ENCODE measurements around the gene ZNF385C. TPM values are rescaled to one million over a fixed set of nuclear protein-coding genes. Genes with fewer than 3 reads are reported as not detected.

ZNF385C gene
- total RNA-seq, 2 donors from 2014 or later: 0.13 to 0.27 TPM

GRCh38 chr17:42127414-42127813, 29.1 kb upstream of the ZNF385C start:
- intact Hi-C loops (cut with DNase I): no loop called here
- DNase-seq (no peak), ATAC-seq (no peak)

DNA sequence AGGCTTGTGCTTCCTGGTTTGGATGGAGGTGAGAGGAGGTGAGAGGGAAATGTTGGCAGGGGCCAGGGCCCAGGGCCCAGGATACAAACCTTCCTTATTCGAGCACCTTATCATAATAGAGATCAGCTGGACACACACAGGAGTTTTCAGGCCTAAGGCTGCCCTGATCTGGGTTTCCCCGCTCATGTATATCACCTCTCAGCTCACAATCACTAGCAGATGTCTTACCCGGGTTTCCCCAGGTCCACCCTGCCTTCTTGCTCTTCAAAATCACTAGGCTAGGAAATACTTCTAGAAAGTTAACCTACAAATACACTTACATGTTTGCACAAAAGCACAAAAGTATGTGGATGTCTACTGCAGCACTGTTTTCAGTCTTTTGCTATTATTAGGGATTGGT, 28.6 kb upstream of the ZNF385C start:
- ATAC-seq: no peak
- intact Hi-C loops (cut with DNase I): no loop called here
- no peak for DNase-seq

DNA sequence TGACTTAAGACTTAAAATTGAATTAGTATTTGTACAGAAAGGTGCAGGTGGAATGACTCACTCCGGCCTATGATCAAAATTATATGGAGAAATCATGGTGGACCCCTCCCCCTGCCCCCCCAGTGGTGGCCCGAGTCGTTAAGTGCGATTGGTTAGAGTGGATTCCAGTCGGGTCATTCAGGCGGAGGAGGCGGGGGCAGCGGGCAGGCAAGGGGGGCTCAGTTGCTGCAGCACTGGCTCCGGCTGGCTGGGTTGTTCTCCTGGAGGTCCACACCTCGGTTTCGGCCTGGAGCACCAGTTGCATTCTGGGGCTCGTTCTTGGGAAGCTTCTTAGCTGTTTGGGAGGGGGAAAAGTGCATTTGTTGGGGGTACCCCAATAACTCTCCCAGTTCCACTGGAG, 27.3 kb upstream of the ZNF385C start:
- intact Hi-C loops (cut with DNase I): no loop called here
- no peak for ATAC-seq
- no peak for DNase-seq

GRCh38 chr17:42124256-42124655, 26.0 kb upstream of the ZNF385C start:
- ATAC-seq: no peak
- intact Hi-C loops (cut with DNase I): no loop called here
- no peak for DNase-seq

- ATAC-seq (peak in 1 of 2 donors; percentile 67), DNase-seq (peak; percentile 72)
- intact Hi-C loops (cut with DNase I): no loop called here
Measured at GRCh38 chr17:42122371-42123303, 24.4 kb upstream of the ZNF385C start, which contains the start of gene HSPB9. HSPB9 (plus strand) TSS chr17:42122804; CDS start chr17:42122851, 47 bp downstream.

GRCh38 chr17:42120770-42121769, 22.8 kb upstream of the ZNF385C start, which contains the start of gene KAT2A:
KAT2A (minus strand) TSS chr17:42121367; CDS start chr17:42121304, 63 bp downstream.
- DNase-seq (peak; percentile 87), ATAC-seq (peak; percentile 94)
- intact Hi-C loops (cut with DNase I): no loop called here

DNA sequence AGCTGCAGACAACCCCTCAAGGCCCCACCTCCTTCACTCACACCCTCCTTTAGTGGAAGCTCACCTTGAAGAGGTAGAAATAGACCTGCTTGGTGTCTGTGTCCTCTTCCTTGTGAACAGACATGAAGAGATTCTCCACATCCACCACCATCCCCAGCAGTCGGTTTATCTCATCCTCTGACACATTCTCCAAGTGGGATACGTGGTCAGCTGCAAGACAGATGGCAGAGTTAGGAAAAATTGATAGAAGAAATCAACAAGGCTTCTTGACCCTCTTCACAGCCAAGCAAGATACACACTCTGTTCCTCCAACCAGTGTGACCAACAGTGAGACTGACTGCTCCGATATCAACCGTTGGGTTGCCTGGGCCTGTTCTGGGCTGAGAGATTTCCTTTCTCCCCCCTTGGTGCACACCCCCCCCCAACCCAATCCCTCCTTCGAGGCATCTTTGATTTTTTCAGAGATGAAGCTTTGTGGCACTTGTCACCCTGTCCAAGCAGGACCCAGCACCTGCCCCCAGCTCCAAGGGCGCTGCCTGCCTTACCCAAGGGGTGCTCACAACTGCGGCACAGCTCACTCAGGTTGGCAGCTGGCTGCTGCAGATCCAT, 22.0 kb upstream of the ZNF385C start:
- no peak for DNase-seq
- ATAC-seq: no peak
- intact Hi-C loops (cut with DNase I): no loop called here

GRCh38 chr17:42119301-42119700, 21.0 kb upstream of the ZNF385C start:
- DNase-seq (no peak), ATAC-seq (no peak)

DNA sequence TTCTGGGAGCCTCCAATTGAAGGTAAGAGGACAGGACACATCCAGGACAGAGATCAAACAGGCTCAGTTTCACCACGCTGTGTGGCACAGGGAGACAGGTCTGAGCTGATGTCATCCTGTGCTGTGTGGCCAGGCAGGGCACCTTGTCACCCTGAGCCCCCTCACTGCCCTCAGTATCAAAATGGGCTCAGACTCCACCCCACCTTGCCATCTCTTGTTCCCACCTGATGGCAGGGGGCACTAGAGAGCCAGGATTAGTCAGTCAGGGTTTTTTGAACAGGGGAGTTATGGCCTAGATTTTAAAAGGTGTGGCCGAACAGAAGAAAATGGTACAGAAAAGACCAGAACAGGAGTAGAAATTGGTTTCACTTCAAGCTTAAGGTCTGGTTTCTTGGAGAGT, 20.3 kb upstream of the ZNF385C start:
- intact Hi-C loops (cut with DNase I): loop anchor here (5.0 kb wide), 4 partner anchors 51 to 156 kb away; partner anchors contain the start of gene KCNH4 (in 1 of the 2)
- DNase-seq: no peak
- ATAC-seq: no peak

More at GRCh38 chr17:42119301-42119700, 21.0 kb upstream of the ZNF385C start:
- intact Hi-C loops (cut with DNase I): loop anchor here (5.0 kb wide), 4 partner anchors 52 to 157 kb away; partner anchors contain the start of gene KCNH4 (in 1 of the 2)

DNA sequence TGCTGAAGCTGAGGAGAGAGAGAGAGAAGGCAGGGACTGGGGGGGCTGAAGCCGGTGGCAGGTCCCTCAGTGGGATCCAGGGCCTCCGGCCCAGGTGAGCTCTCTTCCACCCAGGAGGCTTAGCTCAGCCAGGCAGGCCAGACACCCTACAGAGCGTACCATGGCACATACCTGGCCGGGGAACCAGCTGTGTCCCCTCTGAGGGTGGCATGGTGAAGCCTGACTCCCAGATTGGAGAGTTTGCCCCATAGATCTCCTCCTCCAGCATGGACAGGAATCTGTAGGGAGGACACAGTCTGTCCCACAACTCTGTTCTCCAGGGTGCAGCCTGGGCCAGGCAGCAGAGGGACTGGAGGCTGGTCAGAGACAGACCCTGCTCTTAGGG, 19.8 kb upstream of the ZNF385C start:
- ATAC-seq (no peak), DNase-seq (no peak)
- intact Hi-C loops (cut with DNase I): loop anchor here (5.0 kb wide), 4 partner anchors 51 to 156 kb away; partner anchors contain the start of gene KCNH4 (in 1 of the 2)

DNA sequence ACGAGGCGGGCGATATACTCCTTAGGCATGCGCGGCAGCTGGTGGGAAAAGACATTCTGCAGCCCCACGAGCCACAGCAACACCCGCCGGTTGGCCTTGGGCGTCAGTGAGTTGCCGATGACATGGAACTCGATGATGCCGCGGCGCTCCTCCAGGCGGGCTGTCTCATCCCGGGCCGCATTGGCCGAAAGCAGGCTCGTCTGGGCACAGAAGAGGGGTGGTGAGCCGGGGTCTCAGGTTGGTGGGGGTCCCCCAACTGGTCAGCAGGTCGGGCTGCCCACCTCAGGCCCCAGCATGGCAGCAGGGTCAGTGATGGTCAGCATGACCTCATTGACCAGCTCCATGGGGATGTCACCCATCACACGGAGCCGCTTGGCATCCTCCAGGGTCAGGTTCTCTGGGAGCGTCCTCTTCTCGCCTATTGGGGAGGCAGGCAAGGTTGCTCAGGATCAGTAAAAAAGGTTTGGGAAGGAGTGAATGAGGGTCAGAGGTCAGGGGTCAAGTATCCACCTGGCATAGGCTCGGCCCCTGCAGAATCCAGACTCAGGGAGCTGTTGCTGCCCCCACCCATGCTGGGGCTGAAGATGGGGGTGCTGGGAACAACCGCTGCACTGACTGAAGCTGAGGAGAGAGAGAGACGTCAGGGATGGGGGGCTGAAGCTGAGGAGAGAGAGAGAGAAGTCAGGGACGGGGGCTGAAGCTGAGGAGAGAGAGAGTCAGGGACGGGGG, 19.3 kb upstream of the ZNF385C start:
- no peak for DNase-seq
- intact Hi-C loops (cut with DNase I): loop anchor here (2.0 to 5.0 kb wide), 5 partner anchors 50 to 155 kb away; partner anchors contain the start of gene KCNH4 (in 1 of the 2)

GRCh38 chr17:42116705-42117396, 18.6 kb upstream of the ZNF385C start:
- DNase-seq (peak; percentile 83), ATAC-seq (peak; percentile 4 to 38)
- intact Hi-C loops (cut with DNase I): loop anchor here (1.0 to 5.0 kb wide), 6 partner anchors 50 to 155 kb away; partner anchors contain the start of gene KCNH4 (in 1 of the 2)

More for the DNA sequence above, 19.3 kb upstream of the ZNF385C start:
- ATAC-seq: no peak

GRCh38 chr17:42114118-42114517, 15.8 kb upstream of the ZNF385C start:
- intact Hi-C loops (cut with DNase I): no loop called here
- DNase-seq: no peak
- no peak for ATAC-seq

DNA sequence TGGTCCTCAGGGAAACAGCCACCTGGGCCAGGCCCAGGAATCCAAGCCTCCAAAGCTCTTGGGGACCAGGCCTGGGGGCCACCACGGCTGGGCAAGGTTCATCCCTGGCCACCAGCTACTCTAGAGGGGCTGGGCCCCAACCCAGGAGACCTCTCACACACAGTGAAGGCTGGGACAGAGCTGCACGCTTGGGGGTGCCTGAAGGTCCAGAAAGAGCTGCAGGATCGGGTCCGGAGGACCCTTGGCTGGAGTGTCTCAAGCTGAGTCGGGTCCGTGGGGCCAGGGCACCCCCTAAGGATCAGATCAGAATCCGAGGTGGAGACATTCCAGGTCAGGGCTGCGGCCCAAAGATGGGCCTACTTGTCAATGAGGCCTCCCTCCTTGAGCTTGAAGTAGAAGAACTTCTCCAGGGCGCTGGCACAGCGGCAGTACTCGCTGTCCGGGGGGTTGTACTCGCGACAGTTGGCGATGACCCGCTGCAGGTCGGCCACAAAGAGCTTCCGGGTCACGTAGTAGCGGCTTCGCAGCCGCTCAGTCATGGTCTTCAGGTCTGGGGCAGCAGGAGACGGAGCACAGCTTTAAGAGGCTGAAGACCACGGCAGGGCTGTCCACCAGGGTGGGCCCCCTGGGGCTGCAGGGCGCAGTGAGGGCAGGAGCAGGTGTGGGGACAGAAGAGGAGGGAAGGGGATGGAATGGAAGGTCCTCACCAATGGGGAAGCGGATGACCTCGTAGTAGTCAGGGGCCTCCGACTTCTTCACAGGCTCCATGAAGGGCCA, 15.2 kb upstream of the ZNF385C start:
- ATAC-seq (no peak), DNase-seq (no peak)
- intact Hi-C loops (cut with DNase I): no loop called here

GRCh38 chr17:42112552-42113176, 14.4 kb upstream of the ZNF385C start, which contains the start of gene DHX58:
DHX58 (minus strand) TSS chr17:42112714; CDS start chr17:42111892, 822 bp downstream.
- DNase-seq (peak; percentile 78), ATAC-seq (peak; percentile 85 to 91)
- intact Hi-C loops (cut with DNase I): no loop called here

Measured in left cardiac atrium (tissue), 4 donors.